H1 (cell line): ENCODE measurements around the gene PRKCZ. TPM values are rescaled to one million over a fixed set of nuclear protein-coding genes. Genes with fewer than 3 reads are reported as not detected.

Source experiments
- CTCF ChIA-PET: fragments of 300-600 bp; sonication (Branson Sonifier 250); formaldehyde crosslinking; loops from one replicate; lab custom pipeline; 2021; ENCODE audit not compliant: partially characterized antibody; lab: Charles Lee
- POLR2A ChIA-PET: fragments of 300-600 bp; sonication (Branson Sonifier 250); formaldehyde crosslinking; loops from one replicate; lab custom pipeline; 2021; ENCODE audit warnings: inconsistent platforms; ENCODE audit not compliant: partially characterized antibody; lab: Charles Lee
- DNase-seq, 2 experiments: peaks; one replicate each; pipeline versions ENCODE4 v3.0.0 to v3.0.0-alpha.2; 2010 to 2022; ENCODE audit warnings: low spot score in 2 of 2, low read depth in 1 of 2, mixed read lengths in 1 of 2
- FAIRE-seq: peaks from 2 replicates; lab custom pipeline; 2011; peaks lifted over from hg19 to GRCh38; lab: Jason Lieb, UNC
- H2AFZ ChIP-seq: 2 replicates; pipeline ENCODE4 v1.8.1; 2012; ENCODE audit warnings: low read length, inconsistent platforms
- H2AK5ac ChIP-seq: 2 replicates; pipeline ENCODE4 v1.6.1; 2013; ENCODE audit warnings: low read depth, low read length
- H2BK120ac ChIP-seq: replicated peaks from 2 replicates; pipeline ENCODE3; 2013; ENCODE audit warnings: low read depth, low read length, inconsistent platforms
- H2BK12ac ChIP-seq: 2 replicates; pipeline ENCODE4 v1.6.1; 2013; ENCODE audit warnings: low read depth, low read length
- H2BK15ac ChIP-seq: 2 replicates; pipeline ENCODE4 v1.6.1; 2013; ENCODE audit warnings: low read length
- H2BK20ac ChIP-seq: 2 replicates; pipeline ENCODE4 v1.6.1; 2013; ENCODE audit warnings: low read length
- H2BK5ac ChIP-seq: 2 replicates; pipeline ENCODE4 v1.6.1; 2013; ENCODE audit warnings: low read depth, low read length
- H3K14ac ChIP-seq: 2 replicates; pipeline ENCODE4 v1.6.1; 2013; ENCODE audit warnings: inconsistent platforms; ENCODE audit not compliant: insufficient read length
- H3K18ac ChIP-seq: 2 replicates; pipeline ENCODE4 v1.6.1; 2013; ENCODE audit warnings: low read length; ENCODE audit errors: extremely low read depth
- H3K23ac ChIP-seq: 2 replicates; pipeline ENCODE4 v1.6.1; 2013; ENCODE audit warnings: inconsistent platforms; ENCODE audit not compliant: insufficient read length
- H3K23me2 ChIP-seq: 2 replicates; pipeline ENCODE4 v1.6.1; 2013; ENCODE audit warnings: low read depth, low read length
- H3K27ac ChIP-seq: 2 replicates; pipeline ENCODE4 v1.6.1; 2011; ENCODE audit warnings: low read depth, low read length, inconsistent platforms
- H3K27me3 ChIP-seq, 4 experiments: replicated peaks in 1 of 4; 1 replicate in 1 of 4; 2 replicates in 3 of 4; pipeline versions ENCODE4 v1.6.1 to v1.8.1; 2011 to 2013; ENCODE audit warnings: low read length in 3 of 4, mild to moderate bottlenecking in 3 of 4, inconsistent platforms in 2 of 4, mixed read lengths in 2 of 4, moderate library complexity in 1 of 4; ENCODE audit not compliant: control insufficient read depth in 3 of 4, insufficient read depth in 3 of 4; ENCODE audit errors: extremely low read depth in 1 of 4
- H3K36me3 ChIP-seq, 4 experiments: 2 replicates each; pipeline versions ENCODE4 v1.6.1 to v1.8.1; 2011 to 2013; ENCODE audit warnings: mild to moderate bottlenecking in 4 of 4, low read length in 3 of 4, moderate library complexity in 2 of 4, control low read depth in 1 of 4, inconsistent platforms in 1 of 4; ENCODE audit not compliant: insufficient read depth in 4 of 4, control insufficient read depth in 2 of 4
- H3K4ac ChIP-seq: replicated peaks from 2 replicates; pipeline ENCODE3; 2013; ENCODE audit warnings: low read length, low read depth, mixed read lengths, inconsistent platforms; ENCODE audit not compliant: insufficient read length
- H3K4me1 ChIP-seq, 4 experiments: replicated peaks in 1 of 4; 1 replicate in 1 of 4; 2 replicates in 3 of 4; pipeline versions ENCODE4 v1.6.1 to v1.8.1; 2011 to 2013; ENCODE audit warnings: low read length in 3 of 4, inconsistent platforms in 2 of 4, mixed read lengths in 1 of 4; ENCODE audit not compliant: insufficient read depth in 4 of 4, control insufficient read depth in 3 of 4
- H3K4me2 ChIP-seq, 2 experiments: 2 replicates each; pipeline versions ENCODE4 v1.6.1 to v1.8.1; 2011 to 2013; ENCODE audit warnings: low read depth in 2 of 2, low read length in 2 of 2, control low read depth in 1 of 2, inconsistent platforms in 1 of 2, mild to moderate bottlenecking in 1 of 2; ENCODE audit not compliant: insufficient read depth in 1 of 2
- H3K4me3 ChIP-seq, 4 experiments: fragments of 200-600, 300-600 bp in 1 of 4; sonication (generic), shearing (Covaris generic), sonication (Bioruptor Twin) in 1 of 4; 2 replicates each; pipeline versions ENCODE4 v1.5.1 to v1.8.1; 2011 to 2016; ENCODE audit warnings: low read length in 4 of 4, low read depth in 3 of 4, control low read depth in 2 of 4, inconsistent platforms in 2 of 4, mild to moderate bottlenecking in 2 of 4, mixed read lengths in 1 of 4, moderate library complexity in 1 of 4; ENCODE audit not compliant: insufficient read depth in 2 of 4; ENCODE audit errors: extremely low read depth in 1 of 4
- H3K56ac ChIP-seq: replicated peaks from 2 replicates; pipeline ENCODE3; 2013; ENCODE audit warnings: low read depth, mild to moderate bottlenecking, mixed read lengths, low read length, inconsistent platforms; ENCODE audit not compliant: insufficient read length
- H3K79me1 ChIP-seq: 2 replicates; pipeline ENCODE4 v1.6.1; 2013; ENCODE audit warnings: low read depth, low read length, control low read depth
- H3K79me2 ChIP-seq, 2 experiments: 2 replicates each; pipeline versions ENCODE4 v1.6.1 to v1.8.1; 2012 to 2013; ENCODE audit warnings: low read length in 2 of 2, mild to moderate bottlenecking in 2 of 2, inconsistent platforms in 1 of 2; ENCODE audit not compliant: insufficient read depth in 2 of 2, control insufficient read depth in 1 of 2
- H3K9ac ChIP-seq, 4 experiments: replicated peaks in 1 of 4; 1 replicate in 1 of 4; 2 replicates in 3 of 4; pipeline versions ENCODE4 v1.6.1 to v1.8.1; 2011 to 2013; ENCODE audit warnings: low read depth in 3 of 4, low read length in 3 of 4, control low read depth in 2 of 4, mild to moderate bottlenecking in 2 of 4, moderate library complexity in 2 of 4, inconsistent platforms in 1 of 4; ENCODE audit errors: extremely low read depth in 1 of 4
- H3K9me3 ChIP-seq, 2 experiments: 2 replicates each; pipeline versions ENCODE4 v1.6.1 to v1.8.1; 2012 to 2013; ENCODE audit warnings: mild to moderate bottlenecking in 2 of 2, moderate library complexity in 2 of 2, control low read depth in 1 of 2, inconsistent platforms in 1 of 2, low read depth in 1 of 2, low read length in 1 of 2, mixed read lengths in 1 of 2; ENCODE audit not compliant: insufficient read depth in 2 of 2
- H4K20me1 ChIP-seq, 2 experiments: replicated peaks in 1 of 2; 2 replicates each; pipeline versions ENCODE3 to v1.8.1; 2011 to 2013; ENCODE audit warnings: inconsistent platforms in 2 of 2, low read length in 2 of 2, mild to moderate bottlenecking in 1 of 2; ENCODE audit not compliant: insufficient read depth in 2 of 2, control insufficient read depth in 1 of 2
- H4K5ac ChIP-seq: 2 replicates; pipeline ENCODE4 v1.6.1; 2013; ENCODE audit warnings: low read length, low read depth, mixed read lengths, inconsistent platforms; ENCODE audit not compliant: insufficient read length
- H4K8ac ChIP-seq: 2 replicates; pipeline ENCODE4 v1.8.0; 2013; ENCODE audit warnings: mild to moderate bottlenecking, moderate library complexity, low read length, inconsistent platforms; ENCODE audit not compliant: insufficient read depth; ENCODE audit errors: extremely low read depth
- H4K91ac ChIP-seq: replicated peaks from 2 replicates; pipeline ENCODE3; 2013; ENCODE audit warnings: low read length, mixed read lengths, inconsistent platforms; ENCODE audit not compliant: insufficient read length
- JUND ChIP-seq: IDR thresholded peaks from 2 replicates; pipeline ENCODE4 v1.6.1; 2011; ENCODE audit warnings: mild to moderate bottlenecking, improper control_type of control experiment, low read length
- WGBS, 2 experiments: shearing (Covaris generic) in 1 of 2; methylation state at CpG; one replicate each; pipeline versions ENCODE4 v1.1.6 to v1.1.7; 2013 to 2015; ENCODE audit warnings: low lambda C conversion rate in 2 of 2, mixed read lengths in 2 of 2, inconsistent platforms in 1 of 2, low coverage in 1 of 2, missing lambda C conversion rate in 1 of 2; ENCODE audit not compliant: insufficient replicate concordance in 2 of 2, insufficient coverage in 1 of 2, insufficient read length in 1 of 2; ENCODE audit errors: extremely low coverage in 1 of 2, missing lambda C conversion rate in 1 of 2; 5-methylcytosine and 5-hydroxymethylcytosine counted together
- polyA plus RNA-seq, 7 experiments: library from polyadenylated mRNA; depleted of rRNA in 3 of 7; stranded (reverse) in 5 of 7; unstranded in 2 of 7; fragments of >200 nt in 5 of 7; fragments of 200-250 nt in 2 of 7; gene quantifications; 1 replicate in 5 of 7; 2 replicates in 1 of 7; 4 replicates in 1 of 7; pipeline versions ENCODE4 v1.2.1 to v1.2.3, GENCODE V29; 2011 to 2013; ENCODE audit warnings: missing spikeins in 2 of 7, mixed read lengths in 2 of 7
- total RNA-seq: library from RNA; stranded (reverse); fragmentation: NEBNext Ultra II Directional; extraction: Animal tissue kit (Norgen Biotek cat#: 25700); gene quantifications from 2 replicates; pipeline ENCODE4 v1.2.1, GENCODE V29; 2021

The PRKCZ gene
- total and polyA plus RNA-seq, 2 of the 8 experiments (the other 6 are each of a cell fraction or from before 2014, with no cell fraction given): 37.4 to 45.1 TPM

DNA sequence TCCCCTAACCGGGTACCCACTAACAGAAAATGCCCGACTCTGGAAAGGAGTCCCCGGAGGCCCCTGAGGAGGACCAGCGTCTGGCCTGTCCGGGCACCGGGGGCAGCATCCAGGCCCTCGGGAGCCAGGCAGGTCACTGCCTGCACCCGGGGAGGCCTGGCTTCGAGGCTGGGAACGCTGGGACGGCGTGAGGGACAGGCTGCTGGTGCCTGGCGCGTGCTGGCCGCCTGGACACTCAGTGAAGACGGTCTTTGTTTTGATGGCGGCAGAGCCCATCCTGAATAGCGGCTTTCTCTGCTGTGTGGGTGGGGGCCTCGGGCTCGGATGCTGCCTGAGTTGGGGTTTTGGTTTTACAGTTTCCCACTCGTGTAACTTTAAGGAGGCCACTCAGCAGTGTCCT is 37.6 kb downstream of the PRKCZ start:
- H3K27me3 ChIP-seq: no peaks in the 10 kb centered on the region
- H3K4me2 ChIP-seq: no peak overlapping the region
- no peak overlapping the region for H2BK20ac ChIP-seq
- H3K4me3 ChIP-seq: no peak overlapping the region
- WGBS, 2 experiments: 93% methylated on average over 21 of the region's 21 CpGs; no CpG with 5 or more reads in 1 of the 2 experiments
- peaks cover 0 to 9% (median 6%) of the 10 kb centered on the region in 4 experiments; a peak in 4 of 7 replicates for H3K4me1 ChIP-seq
- H3K23me2 ChIP-seq: no peaks in the 10 kb centered on the region
- DNase-seq (no peak), FAIRE-seq (no peak)
- H3K36me3 ChIP-seq: no peaks in the 10 kb centered on the region
- no peak overlapping the region for H3K27ac ChIP-seq
- H3K9ac ChIP-seq: no peak overlapping the region
- no peak for TF ChIP-seq JUND
- no peak overlapping the region for H2BK12ac ChIP-seq
- H2BK5ac ChIP-seq: 0 out of 2 replicates have a peak overlapping the region, but pooled peaks have one; percentile 63
- no peak overlapping the region for H4K5ac ChIP-seq
- H3K18ac ChIP-seq: no peak overlapping the region
- no peak overlapping the region for H3K56ac ChIP-seq
- H3K9me3 ChIP-seq: no peaks in the 10 kb centered on the region
- no peak overlapping the region for H4K8ac ChIP-seq
- no peak overlapping the region for H2BK120ac ChIP-seq
- CTCF ChIA-PET: interaction anchor here (1.3 to 2.9 kb wide), 2 partner anchors 9 to 52 kb away, joined by 4 to 13 read pairs; no protein-coding TSS in a partner anchor
- H2BK15ac ChIP-seq: no peak overlapping the region
- peaks cover 0 to 4% of the 10 kb centered on the region in 2 experiments; a peak in 1 of 4 replicates for H3K79me2 ChIP-seq
- H2AK5ac ChIP-seq: peak overlapping the region; percentile 53; the same call in 1 of the 2 replicates
- POLR2A ChIA-PET: no interaction called here
- H4K20me1 ChIP-seq: peaks cover 0 to 7% of the 10 kb centered on the region in 2 experiments
- no peak overlapping the region for H2AFZ ChIP-seq
- no peak overlapping the region for H3K4ac ChIP-seq
- peaks cover 8% of the 10 kb centered on the region for H3K79me1 ChIP-seq
- H3K23ac ChIP-seq: no peak overlapping the region
- H3K14ac ChIP-seq: no peak overlapping the region
- no peak overlapping the region for H4K91ac ChIP-seq
